ENCODE data around the gene UQCC5.

GRCh38 chr3:52532838-52533622, 3.4 kb upstream of the UQCC5 start:
- TF ChIP-seq RCOR1 (IDR thresholded peaks at IDR 0.05; ENCODE audit: low read length) (no peak), POLR2AphosphoS5 (IDR thresholded peaks at IDR 0.05; ENCODE audit: low read depth, low read length) (no peak), EZH2phosphoT487 (IDR thresholded peaks at IDR 0.05; ENCODE audit: borderline replicate concordance, low read depth) (no peak), REST (IDR thresholded peaks at IDR 0.05; ENCODE audit: low read depth, low read length) (no peak), GABPA (IDR thresholded peaks at IDR 0.05; ENCODE audit: low read depth) (no peak), NRF1 (IDR thresholded peaks at IDR 0.05; ENCODE audit: low read depth, low read length) (no peak), MXI1 (IDR thresholded peaks at IDR 0.05; ENCODE audit: low read depth, low read length) (0 out of 2 replicates have a peak, but pooled peaks have one; percentile 5), USF2 (IDR thresholded peaks at IDR 0.05; ENCODE audit: borderline replicate concordance, low read depth, low read length) (no peak)

Measured in SK-N-SH (cell line).